ENCODE results near the gene HEG1.
A peak's percentile ranks its signal among the peaks of the same experiment; 100 is the strongest.

HEG1 gene

DNA sequence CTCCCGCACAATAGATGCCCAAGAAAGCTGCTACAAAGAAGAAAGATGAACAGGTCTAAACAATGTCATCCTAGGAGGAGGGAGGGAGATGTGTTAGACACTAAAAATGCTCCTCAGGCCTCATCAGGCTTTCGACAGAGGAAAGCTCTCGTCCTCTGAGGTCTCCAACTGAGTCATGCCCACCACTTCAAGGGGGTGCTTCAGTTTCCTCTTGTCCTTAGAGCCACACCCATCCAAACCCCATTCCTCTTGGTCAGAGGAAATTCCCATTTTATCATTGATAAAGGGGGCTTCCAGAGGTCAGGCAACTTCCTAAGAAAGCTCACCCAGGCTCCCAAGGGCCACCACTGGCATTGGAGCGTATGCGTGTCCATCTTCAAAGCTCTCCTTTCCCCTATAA is 50.1 kb downstream of the HEG1 start:
- DNase-seq = no peak

DNA sequence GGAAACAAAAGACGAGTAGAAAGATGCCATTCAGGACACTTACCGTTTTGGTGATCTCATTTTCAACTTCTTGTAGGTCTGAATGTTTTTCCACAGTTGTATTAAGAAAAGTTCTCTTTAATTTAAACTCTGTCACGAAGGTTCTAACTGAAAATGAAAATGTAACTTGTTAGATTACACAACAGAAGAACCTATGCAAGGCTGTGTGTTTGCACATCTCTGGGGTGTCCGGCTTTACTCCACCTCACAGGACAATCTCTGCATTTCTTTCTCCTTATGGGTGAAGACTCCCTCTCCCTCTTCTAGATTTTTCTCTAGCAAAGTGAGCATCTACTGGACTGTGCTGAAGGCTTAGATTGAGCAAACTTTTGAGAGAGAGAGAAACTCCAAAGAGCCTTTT is 50.6 kb downstream of the HEG1 start:
- no peak for DNase-seq

DNA sequence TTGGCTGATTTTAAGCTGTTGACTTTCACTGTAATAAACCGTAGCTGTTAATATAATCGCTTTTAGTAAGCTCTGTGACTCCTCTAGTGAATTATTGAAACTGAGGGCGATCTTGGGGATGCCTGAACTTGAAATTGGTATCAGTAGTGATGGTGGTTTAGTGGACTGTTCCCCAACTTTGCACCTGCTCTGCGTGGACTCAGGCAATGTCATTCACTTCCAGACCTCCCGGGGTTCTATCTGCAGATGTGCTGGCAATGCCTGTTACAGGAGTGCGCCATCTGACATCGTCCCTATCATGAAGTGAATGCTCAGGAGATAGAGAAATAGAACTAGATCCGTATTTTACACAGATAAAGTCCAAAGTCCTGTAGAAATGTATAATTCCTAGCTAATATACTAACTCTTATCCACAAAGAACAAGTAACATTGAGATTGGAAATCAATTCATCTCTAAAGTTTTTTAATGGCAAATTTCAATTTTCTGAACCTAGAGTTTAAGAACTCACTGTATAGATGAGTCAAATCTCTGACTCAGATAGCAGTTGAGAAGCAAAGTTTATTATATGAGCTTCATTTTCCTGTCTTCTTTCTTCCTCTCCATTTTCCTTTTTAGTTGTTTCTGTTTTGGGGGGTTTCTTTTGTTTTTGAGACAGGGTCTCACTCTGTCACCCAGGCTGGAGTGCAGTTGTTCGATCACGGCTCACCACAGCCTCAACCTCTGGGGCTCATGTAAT is 51.8 kb downstream of the HEG1 start:
- DNase-seq = no peak

DNA sequence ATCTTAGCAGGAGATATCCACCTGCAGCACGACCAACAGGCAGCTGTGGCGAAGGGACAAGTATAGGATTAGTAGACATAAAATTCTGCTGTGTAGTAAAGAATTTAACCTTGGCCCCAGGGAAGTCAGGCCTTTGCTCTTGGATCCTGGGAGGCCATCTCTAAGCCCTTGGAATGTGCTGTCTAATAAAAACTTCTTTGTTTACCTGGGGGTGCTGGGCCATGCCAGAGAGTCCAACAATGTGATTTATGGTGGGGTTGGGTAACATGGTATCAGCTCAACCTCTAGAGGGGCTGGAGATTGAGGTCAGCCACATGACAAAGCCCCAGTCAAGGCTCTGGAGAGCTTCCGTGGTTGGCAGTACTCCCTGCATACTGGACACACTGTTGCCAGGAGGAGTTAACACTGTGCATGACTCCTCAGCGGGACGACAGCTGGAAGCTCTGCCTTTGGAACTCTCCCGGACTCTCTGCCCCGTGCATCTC is 52.4 kb downstream of the HEG1 start:
- no peak for DNase-seq

DNA sequence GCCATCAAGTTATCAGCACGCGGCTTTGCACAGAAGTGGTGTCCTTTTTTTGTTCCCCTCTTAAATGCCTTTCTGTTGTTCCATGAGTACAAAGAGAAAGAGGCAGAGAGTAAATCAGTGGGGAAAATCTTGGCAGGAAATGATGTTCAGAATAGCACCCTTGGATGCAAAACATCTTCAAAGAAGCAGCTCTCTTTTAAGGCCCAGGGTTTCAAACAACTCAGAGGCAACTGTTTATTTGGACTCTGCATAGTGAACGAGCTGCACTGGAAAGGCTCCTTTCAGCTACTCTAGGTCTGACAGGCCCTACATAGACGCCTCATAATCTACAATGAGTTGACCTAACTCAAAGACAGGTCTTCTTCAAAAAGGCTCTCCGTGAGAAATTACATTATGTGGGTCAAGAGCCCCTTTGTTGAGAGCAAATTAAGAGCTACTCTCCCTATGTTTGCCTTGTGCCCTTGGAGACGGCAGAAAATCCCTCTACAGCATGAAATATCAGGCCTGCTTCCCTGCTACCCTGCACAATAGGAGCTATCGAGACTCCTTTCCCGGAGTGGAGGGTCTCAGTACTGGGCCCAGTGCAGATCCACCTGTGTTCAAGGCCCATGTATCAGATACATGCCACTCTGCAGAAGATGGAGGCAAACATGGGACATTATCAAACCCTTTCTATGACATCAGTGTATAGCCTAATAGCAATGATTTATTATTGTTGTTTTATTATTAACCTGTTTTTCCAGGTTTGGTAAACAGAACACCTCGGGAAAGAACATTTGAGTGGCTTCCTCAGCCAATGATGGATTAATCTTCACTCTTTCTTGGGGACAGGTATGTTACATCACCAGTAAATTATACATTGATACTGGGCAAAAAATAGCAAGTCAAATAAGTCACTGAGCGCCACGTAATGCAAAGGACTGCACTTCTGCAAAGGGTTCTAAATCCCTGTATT is 53.1 kb downstream of the HEG1 start:
- DNase-seq = no peak

DNA sequence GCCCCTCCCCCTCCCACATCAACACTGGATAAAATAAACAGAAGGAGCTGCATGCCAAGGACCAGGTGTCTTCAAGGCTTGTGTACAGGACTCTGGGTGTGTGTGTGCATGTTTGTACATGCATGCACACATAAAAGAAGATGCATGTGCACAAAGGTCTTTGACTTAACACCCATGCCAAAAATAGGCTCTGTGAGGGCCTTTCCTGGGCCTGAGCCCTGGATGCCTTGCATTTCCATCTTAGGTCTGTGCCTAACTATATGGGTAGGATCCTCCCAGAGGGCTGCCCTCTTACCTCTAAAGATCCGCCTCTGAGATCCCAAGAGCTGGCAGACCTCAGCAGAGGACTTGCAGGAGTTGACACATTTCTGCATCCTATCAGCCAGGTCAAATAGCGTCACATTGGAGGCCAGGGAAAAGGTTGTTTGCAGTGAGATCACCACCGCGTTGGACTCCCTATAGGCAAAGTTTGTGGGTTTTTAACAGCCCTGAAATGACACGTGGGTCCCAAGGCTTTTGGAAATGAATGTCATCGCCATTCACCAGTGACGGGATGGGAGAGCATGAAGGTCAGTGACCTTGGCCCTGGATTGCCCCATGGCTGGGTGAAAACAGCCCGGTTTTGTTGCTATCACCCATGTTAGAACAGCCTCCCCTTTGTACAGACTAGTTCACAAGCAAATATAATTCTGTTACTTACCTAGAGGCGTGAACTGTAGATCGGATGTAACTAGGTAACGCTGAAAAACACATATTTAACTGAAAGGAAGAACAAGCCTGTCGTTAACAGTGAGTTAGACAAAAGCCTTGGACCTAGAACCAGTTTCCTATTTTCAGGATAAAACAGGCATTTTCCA is 54.0 kb downstream of the HEG1 start:
- DNase-seq = no peak

DNA sequence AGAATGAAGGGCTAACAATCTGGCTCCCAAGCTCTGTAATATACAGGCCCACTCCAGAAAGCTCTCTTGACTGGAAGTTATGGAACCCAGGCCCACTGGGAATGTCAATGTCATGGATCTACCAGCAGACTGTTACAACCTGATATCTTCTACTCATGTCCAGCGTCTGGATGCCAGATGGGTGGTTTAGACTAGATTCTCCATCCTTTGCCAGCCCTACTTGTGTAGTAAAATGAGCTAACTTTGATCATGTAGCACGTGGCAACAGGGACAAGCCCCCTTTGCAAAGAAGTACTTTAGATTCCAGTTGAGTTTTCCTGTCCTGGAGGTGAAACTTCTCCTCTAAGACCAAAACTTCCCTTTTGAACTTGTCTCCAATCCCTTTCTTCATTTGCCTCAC is 55.1 kb downstream of the HEG1 start:
- DNase-seq = no peak

DNA sequence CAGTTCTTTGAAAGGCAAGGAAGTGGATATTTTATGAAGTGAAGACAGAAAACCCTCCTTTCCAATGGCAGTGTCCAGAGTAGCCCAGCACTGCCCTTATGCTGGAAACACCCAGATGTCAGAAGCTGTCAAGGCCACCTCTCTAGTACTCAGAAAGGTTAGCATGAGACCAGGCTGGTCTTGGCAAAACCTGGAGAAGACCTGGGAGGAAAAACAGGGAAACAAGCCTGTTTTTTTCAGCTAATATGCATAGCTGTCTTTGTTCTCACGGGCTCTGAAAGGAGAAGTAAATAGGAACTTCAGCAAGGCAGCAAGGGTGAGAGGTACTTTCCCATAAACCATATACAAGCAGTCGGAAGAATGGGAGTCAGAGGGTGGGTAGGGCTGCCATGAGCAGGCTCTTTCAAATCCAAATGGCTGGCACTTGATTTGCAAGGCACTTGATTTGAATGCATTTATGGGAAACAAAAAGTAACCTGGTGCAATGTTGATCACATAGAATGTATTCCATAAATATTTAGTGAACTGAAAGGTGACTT is 55.8 kb downstream of the HEG1 start:
- DNase-seq = no peak

DNA sequence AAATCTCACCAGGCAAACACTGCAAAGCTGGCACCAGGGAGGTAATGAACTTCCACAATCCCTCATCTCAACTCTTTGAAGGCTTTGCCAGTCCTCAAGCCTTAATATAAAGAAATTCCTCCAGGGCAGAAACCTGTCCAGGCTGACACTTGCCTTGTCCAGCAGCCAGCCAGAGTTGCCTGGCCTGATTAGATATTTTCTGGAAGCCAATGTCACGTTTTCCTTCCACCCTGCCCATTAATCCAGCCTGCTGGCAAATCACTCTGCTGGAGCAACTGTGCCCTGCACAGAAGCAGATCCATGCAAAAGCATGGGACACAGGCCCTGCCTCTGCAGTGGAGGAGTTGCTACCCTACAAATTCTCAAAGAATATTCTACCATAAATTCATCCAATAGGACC is 56.5 kb downstream of the HEG1 start:
- DNase-seq = no peak

DNA sequence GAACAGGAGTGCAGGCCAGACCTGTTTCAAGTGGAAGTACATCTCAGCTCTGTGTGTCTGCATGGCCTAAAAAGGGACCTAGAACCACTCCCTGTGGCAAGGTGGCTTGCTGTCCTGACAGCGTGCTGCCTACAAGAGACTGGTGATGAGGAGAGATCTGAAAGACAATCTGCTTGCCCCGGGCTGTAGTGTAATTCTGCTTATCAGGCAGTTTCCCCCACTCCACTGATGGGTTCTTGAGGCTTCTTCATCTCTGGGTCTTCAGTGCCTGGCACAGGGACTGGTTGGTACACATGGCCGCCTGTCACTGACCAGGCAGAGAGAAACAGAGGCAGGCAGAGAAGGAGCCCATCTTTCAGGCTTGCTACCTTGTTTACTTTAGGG is 57.6 kb downstream of the HEG1 start:
- DNase-seq = no peak

DNA sequence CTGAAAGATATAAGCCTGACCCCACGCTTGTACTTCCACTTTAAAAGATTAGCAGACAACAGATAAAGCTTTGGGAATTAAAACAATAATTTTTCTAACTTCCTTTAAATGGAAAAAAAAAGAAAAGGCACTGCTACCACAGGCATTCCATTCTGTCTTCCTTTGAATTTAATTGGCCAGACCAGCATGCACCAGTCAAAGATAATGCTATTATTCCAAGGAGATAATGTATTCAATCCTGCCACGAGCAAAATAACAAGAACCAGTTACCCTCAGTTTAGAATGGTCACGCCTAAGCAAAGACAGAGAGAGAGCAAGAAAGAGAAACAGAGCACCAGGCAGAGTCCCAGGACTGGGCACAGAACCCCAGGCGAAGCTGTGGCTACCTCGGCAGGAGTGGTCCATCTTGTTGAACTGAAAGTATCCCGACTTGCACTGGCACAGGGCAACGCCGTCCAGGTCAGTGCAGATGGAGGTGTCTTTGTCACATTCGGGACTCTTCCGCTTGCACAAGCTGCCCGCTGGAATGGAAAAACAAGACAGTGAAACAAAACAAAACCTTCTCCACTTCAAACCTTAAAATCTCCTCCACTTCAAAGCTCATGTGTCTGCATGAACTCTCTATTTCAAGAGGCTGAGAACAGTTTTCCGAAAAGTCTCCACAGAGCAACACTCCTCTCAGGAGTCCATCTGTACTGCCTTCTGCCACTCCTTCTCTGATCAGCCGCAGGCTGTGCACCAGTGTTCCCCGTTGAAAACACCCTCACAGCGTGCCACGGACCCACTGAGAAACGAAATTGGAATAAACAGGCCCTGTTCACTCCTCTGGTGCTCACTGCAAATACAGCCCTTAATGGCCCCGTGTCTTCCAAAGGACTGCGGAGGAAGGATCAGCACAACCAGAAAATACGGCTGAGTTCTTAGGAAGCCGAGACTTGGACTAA is 58.2 kb downstream of the HEG1 start:
- DNase-seq = no peak

DNA sequence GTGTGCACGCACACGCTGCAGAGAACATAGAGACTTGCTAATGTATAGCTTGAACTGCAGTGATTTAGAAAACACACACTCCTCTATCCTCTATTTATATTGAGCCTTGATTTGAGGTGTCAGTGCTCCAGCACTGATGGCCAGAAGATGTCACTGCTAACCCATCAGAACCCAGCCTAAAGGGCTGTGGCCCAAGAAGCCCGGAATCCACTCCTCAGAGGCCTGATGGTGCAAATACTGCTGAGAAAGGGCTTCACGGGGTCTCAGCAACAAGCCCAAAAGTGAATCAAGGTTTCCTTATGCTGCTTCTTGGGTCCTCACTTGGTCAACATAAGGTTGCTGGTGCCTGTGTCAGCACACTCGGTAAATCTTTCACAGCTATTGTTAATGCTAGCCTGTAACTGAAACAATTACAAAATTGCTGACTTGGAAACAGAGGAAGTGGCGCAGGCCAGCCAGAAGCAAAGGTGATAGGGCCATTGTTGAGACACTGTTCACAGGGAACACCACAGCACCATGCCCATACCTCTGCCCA is 60.3 kb downstream of the HEG1 start:
- peak; percentile 43 for DNase-seq

DNA sequence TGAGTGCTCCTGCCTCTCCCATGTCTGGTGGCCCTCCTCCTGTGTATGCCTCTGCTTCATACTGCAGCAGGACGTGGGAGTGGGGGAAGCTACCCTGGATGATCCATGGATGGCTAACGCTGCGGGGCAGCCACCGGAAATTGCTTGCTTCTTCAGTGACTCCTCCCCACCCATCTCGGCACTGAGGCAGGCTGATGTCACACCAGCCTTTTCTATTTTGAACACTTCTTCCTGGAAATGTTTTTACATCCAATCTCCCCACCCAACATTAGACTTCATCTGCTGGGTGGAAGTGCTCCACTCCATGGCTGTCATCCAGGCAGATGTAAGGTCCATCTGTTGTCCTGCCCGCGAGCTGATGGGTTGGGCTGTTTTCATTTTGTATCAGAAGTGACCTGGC is 62.3 kb downstream of the HEG1 start:
- DNase-seq = no peak

DNA sequence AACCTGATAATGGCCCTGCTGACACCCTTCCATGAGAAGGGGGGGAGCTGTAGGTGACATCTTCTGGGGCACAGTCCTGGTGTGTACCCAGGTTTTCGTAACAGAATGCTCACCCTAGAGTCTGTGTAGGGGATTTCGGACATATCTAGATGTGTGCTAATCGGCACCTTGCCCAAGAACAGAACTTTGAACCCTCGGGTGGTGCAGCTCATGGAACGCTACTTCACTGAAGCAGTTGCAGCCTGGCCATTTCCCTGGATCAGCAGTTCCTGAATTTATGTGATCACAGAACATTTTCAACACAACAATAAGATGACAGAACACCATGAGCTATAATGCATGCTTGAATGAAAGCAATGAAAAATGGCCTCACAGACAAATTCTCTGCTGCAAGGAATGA is 63.8 kb downstream of the HEG1 start:
- DNase-seq = no peak

DNA sequence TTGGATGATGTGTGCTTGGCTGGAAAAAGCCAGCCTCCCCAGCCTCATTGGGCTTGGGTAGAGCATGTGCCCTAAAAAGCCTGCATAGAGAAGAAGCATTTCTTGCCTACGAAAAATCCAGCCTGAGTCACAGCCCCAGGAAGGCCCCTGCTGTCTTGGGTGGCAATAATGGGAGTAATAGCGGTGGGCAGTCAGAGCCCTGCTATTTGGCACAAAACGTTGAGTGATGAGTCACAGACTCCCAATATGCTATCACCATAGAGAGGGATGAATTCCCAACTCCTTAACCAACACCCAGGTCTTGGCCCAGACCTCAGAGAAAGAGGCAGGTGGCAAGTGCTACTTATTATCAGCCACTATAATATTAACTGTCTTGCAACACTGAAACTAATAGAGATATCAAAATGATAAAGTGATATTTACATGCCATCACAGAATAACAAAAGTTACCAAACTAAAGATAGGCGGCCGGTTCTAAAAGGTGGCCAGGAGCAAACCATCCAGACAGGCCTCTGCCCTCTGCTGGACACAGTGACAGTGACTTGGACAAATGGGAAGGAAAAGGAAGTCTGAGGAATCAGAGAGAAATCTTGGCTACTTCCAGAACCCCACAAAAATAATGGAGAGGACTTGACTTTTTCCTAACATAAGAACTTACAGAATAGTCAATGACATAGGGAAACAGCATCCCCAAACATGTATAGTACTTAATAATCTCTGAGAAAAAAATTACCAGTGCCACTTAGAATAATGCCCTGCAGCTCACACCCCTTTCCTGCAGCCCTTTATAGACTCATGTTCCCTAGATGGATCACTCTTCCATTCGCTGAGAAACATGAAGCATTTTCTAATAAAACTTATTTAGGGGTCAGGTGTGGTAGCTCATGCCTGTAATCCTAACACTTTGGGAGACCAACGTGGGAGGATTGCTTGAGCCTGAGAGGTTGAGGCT is 69.3 kb downstream of the HEG1 start:
- no peak for DNase-seq

DNA sequence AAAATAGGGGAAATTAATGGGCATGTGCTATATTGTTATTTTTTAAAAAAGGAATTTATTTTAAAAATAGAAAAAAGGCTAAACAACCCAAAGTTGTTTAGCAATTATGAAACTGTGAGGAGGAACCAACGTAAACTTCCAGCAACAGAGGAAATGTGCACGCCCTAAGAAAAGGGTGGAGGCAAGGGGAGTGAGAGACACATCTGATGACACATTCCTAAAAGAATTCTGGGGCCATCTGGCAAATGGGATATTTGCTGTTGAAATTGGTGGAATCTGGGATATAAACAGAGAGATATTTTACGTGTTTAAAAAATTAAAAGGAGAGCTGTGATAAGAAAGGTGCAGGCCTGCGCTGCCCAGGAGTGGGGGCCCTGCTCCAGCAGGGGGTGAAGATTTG is 70.4 kb downstream of the HEG1 start:
- DNase-seq = no peak

DNA sequence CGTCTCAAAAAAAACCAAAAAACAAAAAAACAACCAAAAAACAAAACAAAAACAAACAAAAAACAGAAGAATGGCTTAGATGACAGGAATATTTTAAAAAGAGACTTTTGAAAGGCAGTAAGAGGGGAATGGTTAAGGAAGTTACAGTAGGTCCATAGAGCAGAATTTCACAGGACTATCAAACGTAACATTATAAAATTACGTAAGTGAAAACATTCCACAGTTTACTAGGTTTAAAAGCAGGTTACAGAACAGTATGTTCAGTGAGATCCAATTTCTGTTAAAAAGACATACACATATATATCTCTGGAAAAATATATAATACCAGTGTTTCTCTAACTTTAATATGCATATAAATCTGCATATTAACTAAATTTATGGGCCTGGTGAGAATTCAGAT is 71.0 kb downstream of the HEG1 start:
- no peak for DNase-seq

DNA sequence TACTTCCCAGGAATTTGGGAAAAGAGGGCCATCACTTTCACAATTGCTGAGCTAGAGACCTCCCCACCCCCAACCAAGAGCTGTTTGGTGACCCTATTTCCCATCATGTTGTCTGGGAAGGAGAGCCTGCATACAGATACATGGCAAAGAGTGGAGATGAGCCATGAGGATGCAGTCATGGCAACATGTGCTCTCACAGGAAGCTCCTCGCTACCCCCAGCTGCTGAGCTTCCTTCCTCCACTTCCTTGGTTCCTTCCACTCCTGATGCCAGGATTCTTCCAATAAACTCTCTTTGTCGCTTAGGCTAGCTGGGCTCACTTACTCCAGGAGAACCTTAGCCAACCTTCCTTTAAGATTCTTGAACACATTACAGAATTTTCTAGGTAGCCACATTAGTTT is 72.9 kb downstream of the HEG1 start:
- no peak for DNase-seq

DNA sequence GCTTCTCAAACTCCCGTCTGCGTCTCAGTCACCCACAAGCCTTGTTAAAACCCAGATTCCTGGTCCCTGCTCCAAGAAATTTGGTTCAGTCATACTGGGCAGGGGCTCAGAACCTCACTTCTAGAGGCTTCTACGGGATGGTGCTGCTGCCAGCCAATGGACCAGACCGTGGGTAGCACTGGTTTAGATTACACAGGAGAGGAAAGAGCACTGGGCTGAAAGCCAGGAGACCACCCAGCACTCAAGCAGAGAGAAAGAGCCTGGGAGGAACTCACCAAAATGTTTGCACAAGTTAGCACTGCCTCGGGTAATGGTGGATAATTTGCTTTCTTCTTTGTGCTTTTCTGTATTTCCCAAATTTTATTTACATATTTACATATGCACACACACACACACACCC is 74.3 kb downstream of the HEG1 start:
- DNase-seq = no peak

DNA sequence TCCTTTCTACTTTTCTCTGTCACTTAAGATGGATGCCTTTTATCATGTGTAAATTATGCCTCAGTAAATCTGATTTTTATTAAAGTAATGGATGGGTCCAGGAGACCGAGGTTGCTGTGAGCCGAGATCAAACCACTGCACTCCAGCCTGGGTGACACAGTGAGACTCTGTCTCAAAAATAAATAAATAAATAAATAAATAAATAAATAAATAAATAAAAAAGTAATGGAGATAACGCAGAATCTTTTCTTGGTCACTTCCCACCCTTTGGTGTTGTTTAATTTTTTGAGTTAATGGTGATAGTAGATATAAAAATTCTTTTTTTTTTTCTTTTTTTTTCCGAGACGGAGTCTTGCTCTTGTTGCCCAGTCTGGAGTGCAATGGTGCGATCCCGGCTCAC is 77.2 kb downstream of the HEG1 start:
- no peak for DNase-seq
